ENCODE measurements around the gene DCTD. TPM values are rescaled to one million over a fixed set of nuclear protein-coding genes. Genes with fewer than 3 reads are reported as not detected.
A peak's percentile ranks its signal among the peaks of the same experiment; 100 is the strongest.

DCTD gene
- total RNA-seq, 1 donor from 2014 or later: 99.4 TPM

- no peak overlapping the region for H3K4me3 Mint-ChIP-seq (ENCODE audit: low read depth)
- H3K27ac Mint-ChIP-seq: no peak overlapping the region
- DNase-seq (ENCODE audit: low spot score, unreplicated experiment): no peak
- peaks cover 16% of the 10 kb centered on the region for H3K36me3 Mint-ChIP-seq (ENCODE audit: insufficient read depth)
- no peak for TF ChIP-seq CTCF (IDR thresholded peaks at IDR 0.05; ENCODE audit: unreplicated experiment)
- H3K9me3 Mint-ChIP-seq (ENCODE audit: low read depth): no peaks in the 10 kb centered on the region
- no peaks in the 10 kb centered on the region for H3K27me3 Mint-ChIP-seq
- peaks cover 15% of the 10 kb centered on the region for H3K4me1 Mint-ChIP-seq (ENCODE audit: low read depth)
Measured at GRCh38 chr4:182914357-182914756, 2.8 kb downstream of the DCTD start.

- H3K36me3 Mint-ChIP-seq (ENCODE audit: insufficient read depth): peaks cover 16% of the 10 kb centered on the region
- no peak overlapping the region for H3K4me3 Mint-ChIP-seq (ENCODE audit: low read depth)
- no peaks in the 10 kb centered on the region for H3K27me3 Mint-ChIP-seq
- H3K27ac Mint-ChIP-seq: peak overlapping the region; percentile 53
- no peak for TF ChIP-seq CTCF (IDR thresholded peaks at IDR 0.05; ENCODE audit: unreplicated experiment)
- peaks cover 15% of the 10 kb centered on the region for H3K4me1 Mint-ChIP-seq (ENCODE audit: low read depth)
- no peak for DNase-seq (ENCODE audit: low spot score, unreplicated experiment)
- no peaks in the 10 kb centered on the region for H3K9me3 Mint-ChIP-seq (ENCODE audit: low read depth)
Measured at GRCh38 chr4:182913621-182914020, 3.6 kb downstream of the DCTD start.

- Mint-ChIP-seq H3K36me3 (ENCODE audit: insufficient read depth) (peaks cover 16% of the 10 kb centered on the region), H3K27ac (no peak overlapping the region)
Measured at GRCh38 chr4:182913036-182913435, 4.2 kb downstream of the DCTD start.

GRCh38 chr4:182908124-182908523, 9.1 kb downstream of the DCTD start:
- peaks cover 8% of the 10 kb centered on the region for H3K4me1 Mint-ChIP-seq (ENCODE audit: low read depth)

More at GRCh38 chr4:182913036-182913435, 4.2 kb downstream of the DCTD start:
- H3K4me3 Mint-ChIP-seq (ENCODE audit: low read depth): no peak overlapping the region
- DNase-seq (ENCODE audit: low spot score, unreplicated experiment): no peak
- TF ChIP-seq CTCF (IDR thresholded peaks at IDR 0.05; ENCODE audit: unreplicated experiment): no peak
- H3K4me1 Mint-ChIP-seq (ENCODE audit: low read depth): peaks cover 12% of the 10 kb centered on the region
- H3K9me3 Mint-ChIP-seq (ENCODE audit: low read depth): no peaks in the 10 kb centered on the region
- H3K27me3 Mint-ChIP-seq: no peaks in the 10 kb centered on the region

GRCh38 chr4:182907396-182907795, 9.8 kb downstream of the DCTD start:
- Mint-ChIP-seq H3K9me3 (ENCODE audit: low read depth) (no peaks in the 10 kb centered on the region), H3K4me3 (ENCODE audit: low read depth) (no peak overlapping the region), H3K27me3 (no peaks in the 10 kb centered on the region), H3K27ac (no peak overlapping the region), H3K36me3 (ENCODE audit: insufficient read depth) (peaks cover 41% of the 10 kb centered on the region), H3K4me1 (ENCODE audit: low read depth) (peaks cover 8% of the 10 kb centered on the region)
- no peak for TF ChIP-seq CTCF (IDR thresholded peaks at IDR 0.05; ENCODE audit: unreplicated experiment)
- DNase-seq (ENCODE audit: low spot score, unreplicated experiment): no peak

More at GRCh38 chr4:182908124-182908523, 9.1 kb downstream of the DCTD start:
- H3K9me3 Mint-ChIP-seq (ENCODE audit: low read depth): no peaks in the 10 kb centered on the region
- DNase-seq (ENCODE audit: low spot score, unreplicated experiment): no peak
- no peak overlapping the region for H3K27ac Mint-ChIP-seq
- TF ChIP-seq CTCF (IDR thresholded peaks at IDR 0.05; ENCODE audit: unreplicated experiment): no peak
- H3K27me3 Mint-ChIP-seq: no peaks in the 10 kb centered on the region
- no peak overlapping the region for H3K4me3 Mint-ChIP-seq (ENCODE audit: low read depth)
- H3K36me3 Mint-ChIP-seq (ENCODE audit: insufficient read depth): peaks cover 43% of the 10 kb centered on the region
